ENCODE results near the gene MSX2. TPM values are rescaled to one million over a fixed set of nuclear protein-coding genes. Genes with fewer than 3 reads are reported as not detected.

The MSX2 gene
- total and polyA plus RNA-seq, 5 donors from 2014 or later, result 0.79 TPM; not detected in 4

GRCh38 chr5:174741352-174741751 is 17.0 kb downstream of the MSX2 start:
- H3K36me3 Mint-ChIP-seq, result no peaks in the 10 kb centered on the region
- no peak for DNase-seq
- no peak overlapping the region for H3K4me3 Mint-ChIP-seq
- peaks cover 5% of the 10 kb centered on the region for H3K27me3 ChIP-seq (ENCODE audit: control insufficient read depth, insufficient read depth, low read length)
- no peaks in the 10 kb centered on the region for H3K9me3 ChIP-seq (ENCODE audit: control insufficient read depth in 2 of 2, low read length in 2 of 2)
- no peak overlapping the region for H3K27ac Mint-ChIP-seq
- ATAC-seq (ENCODE audit: low read depth in 2 of 2), result no peak
- H3K27me3 Mint-ChIP-seq, result peaks cover 20% of the 10 kb centered on the region
- H3K9me3 Mint-ChIP-seq, result peaks cover 0 to 10% (median 0%) of the 10 kb centered on the region in 7 donors
- no peaks in the 10 kb centered on the region for H3K4me1 ChIP-seq (ENCODE audit: control insufficient read depth, insufficient read depth, low read length, poor library complexity, severe bottlenecking)
- H3K4me1 Mint-ChIP-seq, result peaks cover 0 to 2% (median 0%) of the 10 kb centered on the region in 4 donors
- no peak overlapping the region for H3K27ac ChIP-seq (ENCODE audit: insufficient read depth, low read length, poor library complexity, severe bottlenecking)
- H3K36me3 ChIP-seq (ENCODE audit: control insufficient read depth, insufficient read depth, low read length), result no peaks in the 10 kb centered on the region
- no peak overlapping the region for H3K4me3 ChIP-seq (ENCODE audit: low read depth, low read length)

DNA sequence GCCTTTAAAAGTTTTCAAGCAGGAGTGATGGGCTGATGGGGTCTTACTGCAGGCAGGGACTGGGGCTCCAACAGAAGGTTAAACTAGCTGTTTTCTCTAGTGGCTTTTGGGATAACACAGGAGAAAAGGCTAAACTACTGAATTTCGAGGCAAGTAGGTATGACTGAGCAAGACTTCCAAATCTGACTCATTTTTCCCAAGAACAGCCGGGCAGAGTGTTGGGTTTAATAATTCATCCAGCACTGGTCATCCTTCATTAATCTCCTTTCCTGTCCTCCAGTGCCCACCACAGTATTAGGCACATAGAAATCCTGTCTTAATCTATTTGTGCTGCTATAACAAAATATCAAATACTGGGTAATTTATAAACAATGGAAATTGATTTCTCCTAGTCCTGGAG is 20.5 kb downstream of the MSX2 start:
- no peaks in the 10 kb centered on the region for H3K4me1 ChIP-seq (ENCODE audit: control insufficient read depth, insufficient read depth, low read length, poor library complexity, severe bottlenecking)
- H3K9me3 Mint-ChIP-seq, result peaks cover 0 to 10% (median 0%) of the 10 kb centered on the region in 7 donors
- no peaks in the 10 kb centered on the region for H3K36me3 ChIP-seq (ENCODE audit: control insufficient read depth, insufficient read depth, low read length)
- no peak for ATAC-seq (ENCODE audit: low read depth in 2 of 2)
- H3K4me1 Mint-ChIP-seq, result no peaks in the 10 kb centered on the region
- no peak overlapping the region for H3K4me3 Mint-ChIP-seq
- H3K27me3 ChIP-seq (ENCODE audit: control insufficient read depth, insufficient read depth, low read length), result peaks cover 2% of the 10 kb centered on the region
- no peaks in the 10 kb centered on the region for H3K9me3 ChIP-seq (ENCODE audit: control insufficient read depth in 2 of 2, low read length in 2 of 2)
- no peak overlapping the region for H3K27ac ChIP-seq (ENCODE audit: insufficient read depth, low read length, poor library complexity, severe bottlenecking)
- H3K4me3 ChIP-seq (ENCODE audit: low read depth, low read length), result no peak overlapping the region
- H3K27ac Mint-ChIP-seq, result no peak overlapping the region
- H3K27me3 Mint-ChIP-seq, result peaks cover 17% of the 10 kb centered on the region
- DNase-seq, result no peak
- no peaks in the 10 kb centered on the region for H3K36me3 Mint-ChIP-seq

GRCh38 chr5:174745590-174746103 is 21.3 kb downstream of the MSX2 start:
- ATAC-seq (ENCODE audit: low read depth in 2 of 2) (no peak), DNase-seq (no peak)
- Histone ChIP-seq H3K36me3 (ENCODE audit: control insufficient read depth, insufficient read depth, low read length) (no peaks in the 10 kb centered on the region), H3K4me1 (ENCODE audit: control insufficient read depth, insufficient read depth, low read length, poor library complexity, severe bottlenecking) (no peaks in the 10 kb centered on the region), H3K9me3 (ENCODE audit: control insufficient read depth in 2 of 2, low read length in 2 of 2) (no peaks in the 10 kb centered on the region), H3K27ac (ENCODE audit: insufficient read depth, low read length, poor library complexity, severe bottlenecking) (no peak overlapping the region), H3K27me3 (ENCODE audit: control insufficient read depth, insufficient read depth, low read length) (peaks cover 7% of the 10 kb centered on the region), H3K4me3 (ENCODE audit: low read depth, low read length) (no peak overlapping the region)
- Mint-ChIP-seq H3K9me3 (peaks cover 0 to 7% (median 0%) of the 10 kb centered on the region in 7 donors), H3K27me3 (peaks cover 23% of the 10 kb centered on the region), H3K36me3 (no peaks in the 10 kb centered on the region), H3K4me1 (no peaks in the 10 kb centered on the region), H3K27ac (no peak overlapping the region), H3K4me3 (no peak overlapping the region)

- no peak overlapping the region for H3K27ac Mint-ChIP-seq
- H3K36me3 ChIP-seq (ENCODE audit: control insufficient read depth, insufficient read depth, low read length), result no peaks in the 10 kb centered on the region
- H3K27me3 Mint-ChIP-seq, result peaks cover 42% of the 10 kb centered on the region
- H3K9me3 Mint-ChIP-seq, result peaks cover 0 to 9% (median 0%) of the 10 kb centered on the region in 7 donors
- no peak overlapping the region for H3K4me3 Mint-ChIP-seq
- H3K4me3 ChIP-seq (ENCODE audit: low read depth, low read length), result no peak overlapping the region
- H3K27ac ChIP-seq (ENCODE audit: insufficient read depth, low read length, poor library complexity, severe bottlenecking), result no peak overlapping the region
- H3K4me1 ChIP-seq (ENCODE audit: control insufficient read depth, insufficient read depth, low read length, poor library complexity, severe bottlenecking), result no peaks in the 10 kb centered on the region
- H3K9me3 ChIP-seq (ENCODE audit: control insufficient read depth in 2 of 2, low read length in 2 of 2), result no peaks in the 10 kb centered on the region
- H3K36me3 Mint-ChIP-seq, result no peaks in the 10 kb centered on the region
- ATAC-seq (ENCODE audit: low read depth in 2 of 2) (no peak), DNase-seq (no peak)
- H3K4me1 Mint-ChIP-seq, result no peaks in the 10 kb centered on the region
- peaks cover 19% of the 10 kb centered on the region for H3K27me3 ChIP-seq (ENCODE audit: control insufficient read depth, insufficient read depth, low read length)
These were observed 26.3 kb downstream of the MSX2 start for GRCh38 chr5:174750711-174751110.

- H3K27me3 ChIP-seq (ENCODE audit: control insufficient read depth, insufficient read depth, low read length), result peaks cover 19% of the 10 kb centered on the region
- Mint-ChIP-seq H3K27me3 (peaks cover 38% of the 10 kb centered on the region), H3K9me3 (peaks cover 0 to 9% (median 0%) of the 10 kb centered on the region in 7 donors), H3K4me1 (no peaks in the 10 kb centered on the region), H3K27ac (no peak overlapping the region), H3K36me3 (no peaks in the 10 kb centered on the region), H3K4me3 (no peak overlapping the region)
- H3K36me3 ChIP-seq (ENCODE audit: control insufficient read depth, insufficient read depth, low read length), result no peaks in the 10 kb centered on the region
- DNase-seq (no peak), ATAC-seq (ENCODE audit: low read depth in 2 of 2) (no peak)
- H3K9me3 ChIP-seq (ENCODE audit: control insufficient read depth in 2 of 2, low read length in 2 of 2), result no peaks in the 10 kb centered on the region
- no peak overlapping the region for H3K27ac ChIP-seq (ENCODE audit: insufficient read depth, low read length, poor library complexity, severe bottlenecking)
- H3K4me1 ChIP-seq (ENCODE audit: control insufficient read depth, insufficient read depth, low read length, poor library complexity, severe bottlenecking), result no peaks in the 10 kb centered on the region
- H3K4me3 ChIP-seq (ENCODE audit: low read depth, low read length), result no peak overlapping the region
These were observed 27.0 kb downstream of the MSX2 start for GRCh38 chr5:174751154-174752000.

GRCh38 chr5:174752121-174752520 is 27.7 kb downstream of the MSX2 start:
- Histone ChIP-seq H3K9me3 (ENCODE audit: control insufficient read depth in 2 of 2, low read length in 2 of 2) (no peaks in the 10 kb centered on the region), H3K36me3 (ENCODE audit: control insufficient read depth, insufficient read depth, low read length) (no peaks in the 10 kb centered on the region), H3K4me3 (ENCODE audit: low read depth, low read length) (no peak overlapping the region), H3K4me1 (ENCODE audit: control insufficient read depth, insufficient read depth, low read length, poor library complexity, severe bottlenecking) (no peaks in the 10 kb centered on the region), H3K27me3 (ENCODE audit: control insufficient read depth, insufficient read depth, low read length) (peaks cover 19% of the 10 kb centered on the region), H3K27ac (ENCODE audit: insufficient read depth, low read length, poor library complexity, severe bottlenecking) (no peak overlapping the region)
- H3K9me3 Mint-ChIP-seq, result peaks cover 0 to 9% (median 0%) of the 10 kb centered on the region in 7 donors
- no peaks in the 10 kb centered on the region for H3K36me3 Mint-ChIP-seq
- H3K27me3 Mint-ChIP-seq, result peaks cover 36% of the 10 kb centered on the region
- H3K4me3 Mint-ChIP-seq, result no peak overlapping the region
- no peaks in the 10 kb centered on the region for H3K4me1 Mint-ChIP-seq
- DNase-seq, result no peak
- no peak overlapping the region for H3K27ac Mint-ChIP-seq
- ATAC-seq (ENCODE audit: low read depth in 2 of 2), result no peak

DNA sequence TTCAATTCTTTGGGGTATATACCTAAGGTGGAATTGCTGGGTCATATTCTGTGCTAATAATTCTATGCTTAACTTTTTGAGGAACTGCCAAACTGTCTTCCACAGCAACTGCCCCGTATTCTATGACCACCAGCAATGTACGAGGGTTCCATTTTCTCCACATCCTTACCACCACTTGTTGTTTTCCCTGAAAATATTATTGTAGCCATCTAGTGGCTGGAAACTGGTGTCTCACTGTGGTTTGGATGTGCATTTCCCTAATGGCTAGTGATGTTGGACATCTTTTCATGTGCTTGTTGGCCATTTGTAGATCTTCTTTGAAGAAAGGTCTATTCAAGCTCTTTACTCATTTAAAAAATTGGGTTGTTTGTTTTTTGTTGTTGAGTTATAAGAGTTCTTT is 30.7 kb downstream of the MSX2 start:
- ATAC-seq (ENCODE audit: low read depth in 2 of 2), result no peak
- H3K4me1 ChIP-seq (ENCODE audit: control insufficient read depth, insufficient read depth, low read length, poor library complexity, severe bottlenecking), result no peaks in the 10 kb centered on the region
- Mint-ChIP-seq H3K27me3 (peaks cover 33% of the 10 kb centered on the region), H3K4me3 (no peak overlapping the region), H3K36me3 (no peaks in the 10 kb centered on the region), H3K9me3 (peaks cover 0 to 4% (median 0%) of the 10 kb centered on the region in 7 donors), H3K27ac (no peak overlapping the region), H3K4me1 (no peaks in the 10 kb centered on the region)
- H3K9me3 ChIP-seq (ENCODE audit: control insufficient read depth in 2 of 2, low read length in 2 of 2), result no peaks in the 10 kb centered on the region
- no peaks in the 10 kb centered on the region for H3K36me3 ChIP-seq (ENCODE audit: control insufficient read depth, insufficient read depth, low read length)
- H3K27ac ChIP-seq (ENCODE audit: insufficient read depth, low read length, poor library complexity, severe bottlenecking), result no peak overlapping the region
- H3K27me3 ChIP-seq (ENCODE audit: control insufficient read depth, insufficient read depth, low read length), result peaks cover 17% of the 10 kb centered on the region
- DNase-seq, result no peak
- H3K4me3 ChIP-seq (ENCODE audit: low read depth, low read length), result no peak overlapping the region

DNA sequence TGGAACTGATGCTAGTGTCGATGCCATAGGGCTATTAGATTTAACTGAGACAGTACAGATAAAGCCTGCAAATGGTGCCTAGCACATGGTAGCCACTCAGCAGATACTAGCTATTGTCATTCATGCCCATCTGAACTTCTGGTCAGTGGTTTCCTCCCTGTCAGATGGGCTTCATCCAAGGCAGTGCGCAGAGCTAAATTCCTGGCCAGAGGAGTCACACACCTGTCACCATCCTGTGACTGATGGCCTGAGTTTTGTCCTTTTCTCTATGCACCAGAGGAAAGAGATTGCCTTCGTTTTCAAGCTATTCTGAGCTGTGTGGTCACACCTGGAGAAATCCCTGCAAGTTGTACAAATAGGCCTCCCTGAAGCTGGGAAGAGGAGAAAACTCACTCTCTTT is 34.7 kb downstream of the MSX2 start:
- Histone ChIP-seq H3K27ac (ENCODE audit: insufficient read depth, low read length, poor library complexity, severe bottlenecking) (no peak overlapping the region), H3K36me3 (ENCODE audit: control insufficient read depth, insufficient read depth, low read length) (no peaks in the 10 kb centered on the region), H3K4me1 (ENCODE audit: control insufficient read depth, insufficient read depth, low read length, poor library complexity, severe bottlenecking) (no peaks in the 10 kb centered on the region), H3K27me3 (ENCODE audit: control insufficient read depth, insufficient read depth, low read length) (no peaks in the 10 kb centered on the region), H3K9me3 (ENCODE audit: control insufficient read depth in 2 of 2, low read length in 2 of 2) (no peaks in the 10 kb centered on the region), H3K4me3 (ENCODE audit: low read depth, low read length) (no peak overlapping the region)
- no peak overlapping the region for H3K27ac Mint-ChIP-seq
- H3K36me3 Mint-ChIP-seq, result no peaks in the 10 kb centered on the region
- ATAC-seq (ENCODE audit: low read depth in 2 of 2) (no peak), DNase-seq (no peak)
- H3K9me3 Mint-ChIP-seq, result peaks cover 0 to 2% (median 0%) of the 10 kb centered on the region in 7 donors
- no peaks in the 10 kb centered on the region for H3K4me1 Mint-ChIP-seq
- no peak overlapping the region for H3K4me3 Mint-ChIP-seq
- peaks cover 8% of the 10 kb centered on the region for H3K27me3 Mint-ChIP-seq
